Measurements from ENCODE around the gene SPTBN1.
"Not testable (repeated sequence)": the region's sequence is repeated elsewhere in the genome, so short reads cannot be mapped to it uniquely, and the experiment has no call there.

Gene SPTBN1

GRCh38 chr2:54681416-54681815 lies 225.3 kb downstream of the SPTBN1 start:
- DNase-seq: no peak

- no peak for DNase-seq
Measured at GRCh38 chr2:54683596-54683995, 227.5 kb downstream of the SPTBN1 start.

GRCh38 chr2:54685263-54685775 lies 229.2 kb downstream of the SPTBN1 start:
- DNase-seq: no peak

- DNase-seq: no peak
Measured at GRCh38 chr2:54687595-54688152, 231.5 kb downstream of the SPTBN1 start.

GRCh38 chr2:54691445-54692135 lies 235.5 kb downstream of the SPTBN1 start:
- no peak for DNase-seq

- no peak for DNase-seq
Measured at GRCh38 chr2:54692556-54692955, 236.4 kb downstream of the SPTBN1 start.

GRCh38 chr2:54695378-54695777 lies 239.3 kb downstream of the SPTBN1 start:
- DNase-seq: no peak

- no peak for DNase-seq
Measured at GRCh38 chr2:54697934-54698333, 241.8 kb downstream of the SPTBN1 start.

- DNase-seq: not testable (repeated sequence)
Measured at GRCh38 chr2:54698926-54699325, 242.8 kb downstream of the SPTBN1 start.

GRCh38 chr2:54699665-54700064 lies 243.5 kb downstream of the SPTBN1 start:
- DNase-seq: no peak

- no peak for DNase-seq
Measured at GRCh38 chr2:54701029-54701428, 244.9 kb downstream of the SPTBN1 start.

- no peak for DNase-seq
Measured at GRCh38 chr2:54704238-54704637, 248.1 kb downstream of the SPTBN1 start.

GRCh38 chr2:54704688-54705605 lies 248.8 kb downstream of the SPTBN1 start:
- no peak for DNase-seq

- no peak for DNase-seq
Measured at GRCh38 chr2:54706622-54707021, 250.5 kb downstream of the SPTBN1 start.

GRCh38 chr2:54708584-54709335 lies 252.6 kb downstream of the SPTBN1 start:
- no peak for DNase-seq

GRCh38 chr2:54709336-54709809 lies 253.2 kb downstream of the SPTBN1 start:
- no peak for DNase-seq

- DNase-seq: no peak
Measured at GRCh38 chr2:54710216-54710615, 254.1 kb downstream of the SPTBN1 start.

- DNase-seq: no peak
Measured at GRCh38 chr2:54712516-54712915, 256.4 kb downstream of the SPTBN1 start.

- DNase-seq: no peak
Measured at GRCh38 chr2:54714996-54715395, 258.9 kb downstream of the SPTBN1 start.

- DNase-seq: no peak
Measured at GRCh38 chr2:54716375-54716774, 260.2 kb downstream of the SPTBN1 start.

GRCh38 chr2:54720563-54720962 lies 264.4 kb downstream of the SPTBN1 start:
- DNase-seq: no peak
